ENCODE results near the gene RCSD1.

The RCSD1 gene

DNA sequence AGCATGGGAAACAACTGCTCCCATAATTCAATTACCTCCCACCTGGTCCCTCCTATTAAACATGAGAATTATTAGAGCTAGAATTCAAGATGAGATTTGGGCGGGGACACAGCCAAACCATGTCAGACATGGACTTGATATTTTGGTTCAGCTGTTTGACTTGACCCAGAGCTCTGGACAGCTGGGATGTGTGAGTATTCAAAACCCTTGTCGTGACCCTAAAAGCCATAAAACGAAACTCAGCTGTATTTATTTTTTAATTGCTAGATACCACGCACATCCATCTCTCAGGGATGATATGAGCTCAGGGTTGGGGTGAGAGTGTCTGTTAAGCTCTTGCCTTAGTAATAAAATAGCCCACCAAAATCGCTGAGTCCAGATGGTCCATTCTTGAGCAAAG lies 45.4 kb downstream of the RCSD1 start:
- ChIA-PET CTCF (interaction anchor here (0.8 to 2.4 kb wide), 14 partner anchors 10 to 141 kb away, joined by 3 to 21 read pairs (median 4); no protein-coding TSS in a partner anchor), POLR2A (interaction anchor here (0.5 kb wide), 1 partner anchor 26 kb away, joined by 4 read pairs; no protein-coding TSS in a partner anchor)
- TF ChIP-seq CTCF (IDR thresholded peaks at IDR 0.05; ENCODE audit: control extremely low read depth, extremely low read depth, low read depth, missing control alignments) = no peak
- DNase-seq (ENCODE audit: extremely low spot score) = no peak

- CTCF ChIA-PET = interaction anchor here (1.0 to 2.4 kb wide), 11 partner anchors 11 to 142 kb away, joined by 3 to 21 read pairs (median 4); no protein-coding TSS in a partner anchor
- DNase-seq (ENCODE audit: extremely low spot score) = peak; percentile 31
- TF ChIP-seq CTCF (IDR thresholded peaks at IDR 0.05; ENCODE audit: control extremely low read depth, extremely low read depth, low read depth, missing control alignments) = peak; percentile 5
- POLR2A ChIA-PET = interaction anchor here (0.5 kb wide), 1 partner anchor 25 kb away, joined by 4 read pairs; no protein-coding TSS in a partner anchor
Measured at GRCh38 chr1:167676205-167676915, 46.3 kb downstream of the RCSD1 start.

DNA sequence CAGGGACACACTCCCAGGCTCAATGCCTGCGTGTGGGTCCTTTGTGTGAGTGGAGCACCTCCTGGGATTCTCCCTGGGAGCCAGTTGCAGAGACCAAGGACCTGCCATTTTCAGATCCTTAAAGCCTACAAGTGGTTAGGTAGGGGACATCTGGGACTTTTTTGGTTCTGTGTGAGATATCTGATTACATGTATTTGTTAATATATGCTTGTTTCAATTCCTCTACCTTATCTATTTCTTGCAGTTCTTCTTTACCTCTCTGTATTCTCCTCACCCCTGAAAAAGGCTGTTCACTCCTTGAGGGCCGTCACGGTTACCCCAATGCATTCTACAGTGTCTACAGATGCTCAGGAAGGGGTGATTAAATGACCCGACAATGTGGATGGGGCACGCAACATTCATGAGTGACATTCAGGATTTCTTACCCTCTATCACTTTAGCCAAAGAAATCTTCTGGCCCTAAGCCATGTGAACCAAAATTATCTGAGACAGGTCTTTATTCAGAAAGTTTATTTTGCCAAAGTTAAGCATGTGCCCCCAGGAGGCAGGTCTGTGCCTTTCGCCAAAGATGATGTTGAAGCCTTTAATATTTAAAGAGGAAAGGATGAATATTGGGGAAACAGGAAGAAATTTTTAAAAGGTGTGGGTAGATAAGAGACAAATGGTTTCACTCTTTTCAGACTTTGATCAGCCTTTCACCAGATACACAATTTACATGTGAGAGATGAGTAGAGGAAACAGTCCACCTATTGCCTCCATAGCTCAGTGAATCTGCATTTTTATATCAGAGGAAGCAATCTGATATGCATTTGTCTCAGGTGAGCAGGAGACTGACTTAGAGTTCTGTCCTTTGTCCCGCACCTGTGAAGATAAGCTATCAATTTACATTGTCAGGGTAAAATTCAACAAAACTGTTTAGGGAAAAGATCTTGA lies 47.1 kb downstream of the RCSD1 start:
- TF ChIP-seq CTCF (IDR thresholded peaks at IDR 0.05; ENCODE audit: control extremely low read depth, extremely low read depth, low read depth, missing control alignments) = no peak
- DNase-seq (ENCODE audit: extremely low spot score) = peak; percentile 29
- CTCF ChIA-PET = interaction anchor here (1.7 to 2.3 kb wide), 3 partner anchors 10 to 77 kb away, joined by 8 to 21 read pairs (median 14); no protein-coding TSS in a partner anchor
- POLR2A ChIA-PET = no interaction called here

DNA sequence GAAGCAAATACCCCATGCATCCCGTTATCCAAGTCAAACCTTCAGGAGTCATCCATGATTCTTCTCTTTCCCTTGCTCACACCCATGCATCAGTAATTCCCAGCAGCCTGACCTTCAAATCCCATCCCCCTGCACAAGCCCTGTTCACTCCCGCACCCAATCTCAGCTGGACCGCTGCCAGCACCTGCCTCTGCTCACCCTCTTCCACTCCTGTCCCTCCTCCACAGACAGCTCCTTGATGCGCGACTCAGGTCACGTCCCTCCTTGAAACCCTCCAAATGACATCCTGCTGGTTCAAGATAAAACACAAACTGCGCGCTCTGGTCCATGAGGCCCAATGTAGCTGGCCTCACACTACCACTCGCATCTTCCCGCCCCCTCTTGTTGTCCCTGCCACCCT lies 48.4 kb downstream of the RCSD1 start:
- DNase-seq (ENCODE audit: extremely low spot score) = no peak
- ChIA-PET CTCF (interaction anchor here (2.3 kb wide), 1 partner anchor 9 kb away, joined by 14 read pairs; no protein-coding TSS in a partner anchor), POLR2A (no interaction called here)
- TF ChIP-seq CTCF (IDR thresholded peaks at IDR 0.05; ENCODE audit: control extremely low read depth, extremely low read depth, low read depth, missing control alignments) = no peak

- DNase-seq (ENCODE audit: extremely low spot score) = no peak
- ChIA-PET CTCF (interaction anchor here (2.3 kb wide), 1 partner anchor 9 kb away, joined by 14 read pairs; no protein-coding TSS in a partner anchor), POLR2A (no interaction called here)
- no peak for TF ChIP-seq CTCF (IDR thresholded peaks at IDR 0.05; ENCODE audit: control extremely low read depth, extremely low read depth, low read depth, missing control alignments)
Measured at GRCh38 chr1:167678838-167679237, 48.8 kb downstream of the RCSD1 start.

GRCh38 chr1:167679714-167680113 lies 49.7 kb downstream of the RCSD1 start:
- DNase-seq (ENCODE audit: extremely low spot score) = no peak
- no peak for TF ChIP-seq CTCF (IDR thresholded peaks at IDR 0.05; ENCODE audit: control extremely low read depth, extremely low read depth, low read depth, missing control alignments)
- ChIA-PET POLR2A (no interaction called here), CTCF (interaction anchor here (0.6 to 2.7 kb wide), 6 partner anchors 9 to 126 kb away, joined by 3 to 18 read pairs (median 6); partner anchors contain the start of gene CREG1)

All from GM10248 (cell line).